NCI-H345 (cell line): ENCODE measurements around the gene DNAJB8.

Experiments used
- DNase-seq: peaks from one replicate; lab custom pipeline; 2025; lab: John Stamatoyannopoulos, UW

Gene DNAJB8

GRCh38 chr3:128425142-128425845 lies 41.4 kb downstream of the DNAJB8 start:
- no peak for DNase-seq

- DNase-seq: no peak
Observed at GRCh38 chr3:128424508-128425069, 42.1 kb downstream of the DNAJB8 start.

DNA sequence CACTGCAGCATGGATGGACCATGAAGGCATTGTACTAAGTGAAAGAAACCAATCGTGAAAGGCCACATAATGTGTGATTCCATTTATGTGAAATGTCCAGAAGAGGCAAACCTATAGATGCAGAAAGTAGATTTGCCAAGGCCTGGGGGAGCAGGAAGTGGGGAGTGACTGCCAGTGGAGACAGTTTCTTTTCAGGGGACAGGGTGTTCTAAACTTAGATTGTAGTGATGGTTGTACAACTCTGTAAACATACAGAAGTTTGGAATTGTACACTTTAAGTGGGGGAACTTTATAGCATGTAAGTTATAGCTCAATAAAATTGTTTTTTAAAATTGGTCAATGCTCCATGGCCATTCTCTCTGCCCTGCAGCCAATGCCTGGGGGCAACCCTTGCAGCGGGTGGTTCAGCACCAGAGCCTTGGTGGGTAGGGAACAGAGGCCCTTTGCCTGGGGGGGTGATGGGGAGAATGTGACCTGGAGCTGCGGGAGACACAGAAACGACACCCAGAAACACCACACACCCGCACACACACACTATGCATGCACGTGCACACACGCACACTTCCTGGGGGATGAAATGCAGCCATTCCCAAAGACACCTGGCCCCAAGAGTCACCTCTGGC lies 43.1 kb downstream of the DNAJB8 start:
- no peak for DNase-seq

DNA sequence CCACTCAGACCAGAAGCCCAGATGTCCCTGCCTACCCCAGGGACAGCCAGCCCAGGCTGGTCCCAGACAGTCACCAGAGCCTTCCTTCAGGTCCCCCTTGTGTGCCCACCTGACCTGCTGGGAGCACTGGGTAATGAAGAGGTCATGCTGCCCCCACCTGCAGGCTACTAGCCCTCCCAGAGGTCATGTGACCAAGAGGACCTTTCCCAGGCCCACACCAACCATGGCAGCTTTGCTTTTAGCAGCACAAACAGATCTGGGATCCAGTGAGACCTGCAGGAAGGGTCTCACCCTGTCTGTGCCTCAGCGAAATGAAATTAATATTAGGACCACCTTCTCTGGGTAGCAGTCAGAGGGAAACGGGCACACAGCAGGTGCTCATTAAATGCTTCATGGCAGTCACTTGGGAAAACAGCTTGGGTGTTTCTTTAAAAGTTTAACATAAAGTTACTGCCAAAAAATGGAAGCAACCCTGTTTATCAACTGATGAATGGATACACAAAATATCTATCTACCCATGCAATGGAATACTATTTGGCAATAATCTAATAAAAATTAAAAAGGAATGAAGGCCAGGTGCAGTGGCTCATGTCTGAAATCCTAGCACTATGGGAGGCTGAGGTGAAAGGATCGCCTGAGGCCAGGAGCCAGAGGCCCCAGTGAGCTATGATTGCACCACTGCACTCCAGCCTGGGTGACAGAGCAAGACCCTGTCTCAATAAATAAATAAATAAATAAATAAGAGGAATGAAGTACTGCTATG lies 43.7 kb downstream of the DNAJB8 start:
- DNase-seq: no peak

- DNase-seq: no peak
Observed at GRCh38 chr3:128421966-128422365, 44.7 kb downstream of the DNAJB8 start.

DNA sequence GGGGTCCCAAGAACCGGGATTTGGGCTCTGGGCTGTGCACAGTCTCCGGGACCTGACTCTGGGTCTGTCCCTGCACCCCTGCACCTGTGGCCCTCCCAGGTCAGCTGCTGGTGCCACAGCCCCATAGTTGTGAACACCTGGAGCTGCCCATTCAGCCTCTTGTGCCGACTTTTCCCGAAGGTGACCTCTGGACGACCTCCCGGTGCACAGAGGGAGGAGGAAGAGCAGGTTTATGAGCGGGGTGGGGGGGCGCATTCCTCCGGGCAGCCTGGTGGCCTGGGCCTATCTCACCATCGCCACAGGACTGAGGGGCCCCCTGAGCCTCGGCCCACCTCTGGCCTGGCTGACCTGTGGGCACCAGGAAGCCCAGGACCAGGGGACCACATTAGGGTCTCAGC lies 45.3 kb downstream of the DNAJB8 start:
- no peak for DNase-seq

DNA sequence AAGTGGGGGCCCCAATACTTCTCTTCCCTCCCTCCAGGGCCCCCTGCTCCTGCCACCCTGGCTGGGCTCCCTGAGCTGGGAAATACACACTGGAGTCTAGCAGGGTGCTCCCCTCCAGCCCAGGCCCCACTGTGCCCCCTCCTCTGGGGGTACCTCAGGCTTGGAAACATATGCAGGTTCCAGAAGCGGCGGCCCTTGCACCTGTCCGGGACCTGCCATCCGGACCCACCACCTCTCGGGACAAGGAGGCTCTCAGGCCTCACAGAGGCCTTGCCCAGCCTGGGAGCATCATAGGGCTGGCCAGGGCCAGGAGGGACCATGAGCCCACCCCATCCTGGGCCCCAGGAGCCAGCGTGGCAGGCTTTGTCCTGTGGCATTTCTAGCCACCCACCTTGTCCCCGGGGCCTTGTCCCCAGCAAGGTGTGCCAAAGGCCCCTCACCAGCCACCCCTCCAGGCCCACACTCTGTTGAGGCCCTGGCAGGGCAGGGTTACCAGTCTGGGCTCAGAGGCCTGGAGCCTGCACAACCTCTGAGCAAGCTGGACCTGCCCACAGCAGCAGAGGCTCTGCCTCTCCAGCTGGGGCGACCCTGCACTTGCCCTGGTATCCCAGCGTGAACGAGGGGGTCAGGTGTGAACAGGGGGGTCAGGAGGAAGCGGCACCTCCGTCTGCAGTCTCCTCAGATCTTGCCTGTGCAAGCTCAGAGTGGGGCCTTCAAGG lies 45.8 kb downstream of the DNAJB8 start:
- DNase-seq: no peak

DNA sequence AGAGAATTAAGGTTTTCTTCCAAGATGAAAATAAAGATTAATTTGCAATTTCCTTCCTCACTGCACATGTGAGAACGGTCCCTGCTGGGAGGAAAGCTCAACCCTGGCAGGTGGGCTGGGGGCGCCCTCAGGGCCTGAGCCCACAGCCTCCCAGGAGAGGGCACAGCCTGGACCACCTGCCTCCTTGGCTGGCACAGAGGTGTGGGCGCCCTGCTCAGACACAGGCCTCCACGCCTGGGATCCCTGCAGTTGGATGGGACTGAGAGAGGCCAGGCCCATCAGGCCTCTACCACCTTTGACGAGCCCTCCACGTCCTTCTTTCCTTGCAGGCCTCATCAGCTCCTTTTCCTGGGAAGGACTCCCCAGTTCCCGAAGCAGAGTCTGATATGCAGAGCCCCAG lies 46.4 kb downstream of the DNAJB8 start:
- DNase-seq: no peak

- no peak for DNase-seq
Observed at GRCh38 chr3:128419311-128419710, 47.4 kb downstream of the DNAJB8 start.

DNA sequence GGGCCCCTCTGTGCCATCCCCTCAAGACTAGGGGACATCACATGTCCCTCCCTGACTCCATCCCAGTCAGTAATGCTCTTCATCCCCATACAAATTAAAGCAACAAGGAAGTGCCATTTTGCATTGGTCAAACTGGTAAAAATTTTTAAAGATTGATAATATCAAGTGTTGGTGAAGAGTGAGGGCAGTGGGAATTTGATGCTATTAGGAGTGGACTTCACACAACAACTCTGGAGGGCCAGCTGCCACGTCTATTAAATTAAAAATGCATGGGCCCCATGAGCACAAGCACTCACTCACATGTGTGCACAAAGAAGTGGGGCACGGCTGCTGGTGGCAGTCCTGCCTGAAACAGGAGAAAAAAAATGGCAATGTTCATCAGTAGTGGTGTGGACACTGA lies 47.8 kb downstream of the DNAJB8 start:
- DNase-seq: no peak

DNA sequence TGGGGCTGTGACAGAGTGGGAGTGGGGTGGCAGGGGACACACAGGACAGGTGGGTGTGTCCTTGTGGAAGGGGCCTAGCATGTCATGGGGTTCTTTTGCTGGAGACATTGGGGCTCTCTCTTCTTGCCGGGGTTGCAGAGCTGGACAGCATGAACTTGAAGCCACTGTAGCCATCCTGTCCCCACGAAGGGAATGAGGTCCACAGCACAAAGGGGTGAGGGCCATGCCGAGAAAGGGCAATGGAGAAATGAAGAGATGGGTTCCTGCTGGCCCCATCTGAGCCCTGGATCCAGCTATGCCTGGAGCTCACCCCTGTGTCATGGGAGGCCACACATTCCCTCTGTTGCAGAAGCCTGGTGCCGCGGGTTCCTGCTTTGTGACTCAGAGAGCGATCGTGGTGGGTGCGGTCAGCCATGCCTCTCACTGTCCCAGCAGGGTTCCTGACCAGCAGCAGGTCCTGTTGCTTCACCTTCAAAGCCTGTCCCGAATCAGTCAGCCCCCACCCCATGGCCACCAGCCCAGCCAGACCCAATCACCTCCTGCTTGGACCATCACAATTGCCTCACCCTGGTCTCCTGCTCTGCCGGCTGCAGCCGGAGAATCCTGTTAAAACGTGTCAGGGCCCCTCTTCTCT lies 50.0 kb downstream of the DNAJB8 start:
- DNase-seq: no peak

- no peak for DNase-seq
Observed at GRCh38 chr3:128415773-128416577, 50.7 kb downstream of the DNAJB8 start.

DNA sequence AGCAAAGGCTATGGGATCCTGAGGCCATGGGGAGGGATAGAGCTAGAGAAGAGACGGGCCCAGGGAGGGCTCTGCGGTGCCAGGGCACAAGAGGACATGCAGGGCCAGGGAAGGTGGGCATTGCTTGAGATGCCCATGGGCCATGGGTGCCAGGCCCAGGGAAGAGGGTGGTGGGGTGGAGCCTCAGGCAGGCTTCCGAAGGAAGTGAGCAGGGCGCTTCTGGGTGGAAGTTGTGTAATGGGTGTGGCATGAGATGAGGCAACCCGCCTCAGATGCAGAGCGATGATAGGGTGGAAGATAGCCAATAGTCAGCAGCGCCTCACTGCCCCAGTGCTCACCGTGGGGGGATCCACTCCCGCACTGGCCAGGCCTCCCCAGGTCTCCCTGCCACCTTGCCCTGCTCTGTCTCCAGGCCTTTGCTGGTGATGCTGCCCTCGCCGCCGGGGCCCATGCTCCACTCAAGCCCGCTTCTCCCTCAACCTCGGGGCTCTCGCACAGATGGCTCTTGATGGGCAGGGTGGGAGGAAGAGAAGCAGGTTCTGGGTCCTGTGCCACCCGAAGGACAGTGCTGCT lies 51.4 kb downstream of the DNAJB8 start:
- DNase-seq: no peak

DNA sequence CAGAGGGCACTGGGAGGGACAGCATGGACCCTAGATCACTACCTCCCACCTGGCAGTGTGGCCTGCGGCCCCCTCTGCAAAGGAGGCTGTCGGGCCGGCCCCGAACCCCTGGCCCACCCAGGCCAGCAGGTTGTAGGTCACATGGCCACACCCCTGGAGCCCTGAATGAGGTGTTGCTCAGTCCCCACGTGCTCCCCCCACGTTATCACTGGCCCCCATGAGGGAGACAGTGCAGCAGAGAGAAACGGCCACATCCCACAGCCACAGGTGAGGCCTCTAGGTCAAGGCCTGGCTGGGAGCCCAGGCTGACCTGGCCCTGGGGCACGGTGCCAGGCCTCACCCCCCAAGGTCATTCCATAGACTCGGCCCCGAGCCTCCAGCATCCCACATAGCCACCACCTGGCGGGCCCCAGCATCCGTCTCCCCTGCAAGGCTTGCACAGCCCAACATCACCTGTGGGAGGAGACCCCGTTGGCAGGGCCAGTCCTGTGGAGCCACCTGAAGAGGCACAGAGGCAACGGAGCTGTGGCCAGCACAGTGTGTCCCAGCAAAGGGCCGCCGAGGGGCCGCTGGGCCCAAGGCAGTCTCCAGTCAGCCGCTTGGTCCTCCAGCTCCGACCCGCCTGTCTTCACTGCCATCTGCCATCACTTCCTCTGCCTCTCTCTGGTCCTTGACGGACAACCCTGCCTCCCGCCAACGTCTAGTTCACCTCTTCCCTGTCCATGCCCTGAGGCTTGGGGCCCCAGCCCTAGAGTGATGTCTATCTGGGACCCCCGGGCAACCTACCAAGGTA lies 53.1 kb downstream of the DNAJB8 start:
- DNase-seq: no peak

- DNase-seq: no peak
Observed at GRCh38 chr3:128413003-128413370, 53.7 kb downstream of the DNAJB8 start.
